MCF 10A (cell line): Measurements from ENCODE around the gene AP4S1. TPM values are rescaled to one million over a fixed set of nuclear protein-coding genes. Genes with fewer than 3 reads are reported as not detected.
A peak's percentile ranks its signal among the peaks of the same experiment; 100 is the strongest.

Experiments
- BruUV-seq: library from RNA; stranded (reverse); fragments of 400-500 nt; replicated peaks from 2 replicates; lab custom pipeline; 2021; lab: Mats Ljungman, UMichigan
- CTCF ChIA-PET: fragments of 300-600 bp; sonication (Branson Sonifier 250); formaldehyde crosslinking; extraction: SDS; loops from one replicate; lab custom pipeline; 2021; ENCODE audit warnings: antibody characterized with exemption, inconsistent platforms; lab: Yijun Ruan, JAX
- POLR2A ChIA-PET: fragments of 300-600, 350-650 bp; sonication (Branson Sonifier 250); formaldehyde crosslinking; extraction: SDS; loops from one replicate; lab custom pipeline; 2020; ENCODE audit warnings: antibody characterized with exemption, inconsistent platforms; lab: Yijun Ruan, JAX
- DNase-seq: peaks from one replicate; pipeline ENCODE4 v3.0.0-alpha.2; 2018; ENCODE audit not compliant: unreplicated experiment
- H3K27ac Mint-ChIP-seq: one replicate; pipeline ENCODE4 v1.8.0; 2022; ENCODE audit warnings: mild to moderate bottlenecking, low read depth, mixed read lengths; ENCODE audit not compliant: unreplicated experiment
- H3K27me3 Mint-ChIP-seq: one replicate; pipeline ENCODE4 v1.8.0; 2022; ENCODE audit warnings: mixed read lengths; ENCODE audit not compliant: insufficient read depth, unreplicated experiment
- H3K36me3 Mint-ChIP-seq: one replicate; pipeline ENCODE4 v1.8.0; 2022; ENCODE audit warnings: mild to moderate bottlenecking, moderate library complexity, mixed read lengths; ENCODE audit not compliant: insufficient read depth, unreplicated experiment
- H3K4me1 Mint-ChIP-seq: one replicate; pipeline ENCODE4 v1.8.0; 2022; ENCODE audit warnings: mixed read lengths; ENCODE audit not compliant: insufficient read depth, unreplicated experiment
- H3K4me3 Mint-ChIP-seq: one replicate; pipeline ENCODE4 v1.8.0; 2022; ENCODE audit warnings: mild to moderate bottlenecking, moderate library complexity, mixed read lengths; ENCODE audit not compliant: unreplicated experiment
- H3K9me3 Mint-ChIP-seq: one replicate; pipeline ENCODE4 v1.8.0; 2022; ENCODE audit warnings: mixed read lengths; ENCODE audit not compliant: unreplicated experiment
- intact Hi-C: fragments of 100-400 bp; cut with micrococcal nuclease; formaldehyde crosslinking; loops from 2 replicates; pipeline ENCODE4 v1.14.1; 2022
- total RNA-seq: library from RNA; stranded (reverse); gene quantifications from 2 replicates; pipeline ENCODE4 v1.2.3, GENCODE V29; 2022
- TF ChIP-seq, protein P1 (sequence below): fragments of 200-600 bp; IDR thresholded peaks from one replicate; pipeline ENCODE4 v1.8.0; 2022; ENCODE audit warnings: antibody characterized with exemption, mild to moderate bottlenecking; ENCODE audit not compliant: unreplicated experiment

Gene AP4S1
- total RNA-seq, 1 experiment from 2014 or later, result 13.4 TPM

- H3K4me3 Mint-ChIP-seq, result no peak overlapping the region
- no peaks in the 10 kb centered on the region for H3K27me3 Mint-ChIP-seq
- H3K27ac Mint-ChIP-seq, result peak overlapping the region; percentile 49
- CTCF ChIA-PET, result interaction anchor here (0.6 to 2.6 kb wide), 5 partner anchors 11 to 53 kb away, joined by 3 to 9 read pairs (median 3); no protein-coding TSS in a partner anchor
- TF ChIP-seq, protein P1, sequence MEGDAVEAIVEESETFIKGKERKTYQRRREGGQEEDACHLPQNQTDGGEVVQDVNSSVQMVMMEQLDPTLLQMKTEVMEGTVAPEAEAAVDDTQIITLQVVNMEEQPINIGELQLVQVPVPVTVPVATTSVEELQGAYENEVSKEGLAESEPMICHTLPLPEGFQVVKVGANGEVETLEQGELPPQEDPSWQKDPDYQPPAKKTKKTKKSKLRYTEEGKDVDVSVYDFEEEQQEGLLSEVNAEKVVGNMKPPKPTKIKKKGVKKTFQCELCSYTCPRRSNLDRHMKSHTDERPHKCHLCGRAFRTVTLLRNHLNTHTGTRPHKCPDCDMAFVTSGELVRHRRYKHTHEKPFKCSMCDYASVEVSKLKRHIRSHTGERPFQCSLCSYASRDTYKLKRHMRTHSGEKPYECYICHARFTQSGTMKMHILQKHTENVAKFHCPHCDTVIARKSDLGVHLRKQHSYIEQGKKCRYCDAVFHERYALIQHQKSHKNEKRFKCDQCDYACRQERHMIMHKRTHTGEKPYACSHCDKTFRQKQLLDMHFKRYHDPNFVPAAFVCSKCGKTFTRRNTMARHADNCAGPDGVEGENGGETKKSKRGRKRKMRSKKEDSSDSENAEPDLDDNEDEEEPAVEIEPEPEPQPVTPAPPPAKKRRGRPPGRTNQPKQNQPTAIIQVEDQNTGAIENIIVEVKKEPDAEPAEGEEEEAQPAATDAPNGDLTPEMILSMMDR, result no peak
- peaks cover 34% of the 10 kb centered on the region for H3K4me1 Mint-ChIP-seq
- H3K36me3 Mint-ChIP-seq, result peaks cover 19% of the 10 kb centered on the region
- no peak for DNase-seq
- POLR2A ChIA-PET, result interaction anchor here (5.3 to 9.0 kb wide), 2 partner anchors 10 to 28 kb away, joined by 38 to 128 read pairs; no protein-coding TSS in a partner anchor
- no TSS peak for BruUV-seq
- H3K9me3 Mint-ChIP-seq, result no peaks in the 10 kb centered on the region
- intact Hi-C loops, result no loop called here
Observed at GRCh38 chr14:31029016-31029970, 3.8 kb downstream of the AP4S1 start.

DNA sequence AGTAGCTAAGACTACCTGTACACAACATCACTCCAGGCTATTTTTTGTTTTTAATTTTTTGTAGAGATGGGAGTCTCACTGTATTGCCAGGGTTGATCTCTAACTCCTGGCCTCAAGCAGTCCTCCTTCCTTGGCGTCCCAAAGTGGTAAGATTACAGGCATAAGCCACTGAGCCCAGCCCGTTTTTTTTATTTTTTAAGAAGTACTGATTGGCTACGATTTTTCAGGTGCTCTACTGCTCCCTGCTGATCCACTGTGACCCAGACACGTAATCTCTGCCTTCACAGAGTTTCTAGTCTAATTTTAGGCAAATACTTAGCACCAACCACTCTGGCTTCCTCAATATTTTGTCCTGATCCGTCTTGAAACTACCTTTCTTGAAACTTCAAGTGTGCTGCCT, 5.0 kb downstream of the AP4S1 start:
- POLR2A ChIA-PET, result interaction anchor here (9.0 kb wide), 1 partner anchor 26 kb away, joined by 128 read pairs; no protein-coding TSS in a partner anchor
- CTCF ChIA-PET, result no interaction called here
- no peaks in the 10 kb centered on the region for H3K9me3 Mint-ChIP-seq
- no TSS peak for BruUV-seq
- H3K27ac Mint-ChIP-seq, result peak overlapping the region; percentile 38
- DNase-seq, result no peak
- no peak overlapping the region for H3K4me3 Mint-ChIP-seq
- H3K27me3 Mint-ChIP-seq, result no peaks in the 10 kb centered on the region
- TF ChIP-seq, protein P1, result no peak
- H3K36me3 Mint-ChIP-seq, result peaks cover 15% of the 10 kb centered on the region
- H3K4me1 Mint-ChIP-seq, result peaks cover 25% of the 10 kb centered on the region
- intact Hi-C loops, result no loop called here

- no peaks in the 10 kb centered on the region for H3K36me3 Mint-ChIP-seq
- H3K27me3 Mint-ChIP-seq, result no peaks in the 10 kb centered on the region
- ChIA-PET CTCF (interaction anchor here (0.7 kb wide), 2 partner anchors 22 to 88 kb away, joined by 3 to 4 read pairs; no protein-coding TSS in a partner anchor), POLR2A (interaction anchor here (0.6 to 1.8 kb wide), 3 partner anchors 10 to 40 kb away, joined by 3 to 9 read pairs (median 3); partner anchors contain the start of genes AP4S1 and STRN3)
- H3K9me3 Mint-ChIP-seq, result no peaks in the 10 kb centered on the region
- no peak for DNase-seq
- TF ChIP-seq, protein P1, result no peak
- peaks cover 28% of the 10 kb centered on the region for H3K4me1 Mint-ChIP-seq
- BruUV-seq, result no TSS peak
- no peak overlapping the region for H3K4me3 Mint-ChIP-seq
- intact Hi-C loops, result no loop called here
- H3K27ac Mint-ChIP-seq, result no peak overlapping the region
Observed at GRCh38 chr14:31036552-31036951, 11.1 kb downstream of the AP4S1 start.

DNA sequence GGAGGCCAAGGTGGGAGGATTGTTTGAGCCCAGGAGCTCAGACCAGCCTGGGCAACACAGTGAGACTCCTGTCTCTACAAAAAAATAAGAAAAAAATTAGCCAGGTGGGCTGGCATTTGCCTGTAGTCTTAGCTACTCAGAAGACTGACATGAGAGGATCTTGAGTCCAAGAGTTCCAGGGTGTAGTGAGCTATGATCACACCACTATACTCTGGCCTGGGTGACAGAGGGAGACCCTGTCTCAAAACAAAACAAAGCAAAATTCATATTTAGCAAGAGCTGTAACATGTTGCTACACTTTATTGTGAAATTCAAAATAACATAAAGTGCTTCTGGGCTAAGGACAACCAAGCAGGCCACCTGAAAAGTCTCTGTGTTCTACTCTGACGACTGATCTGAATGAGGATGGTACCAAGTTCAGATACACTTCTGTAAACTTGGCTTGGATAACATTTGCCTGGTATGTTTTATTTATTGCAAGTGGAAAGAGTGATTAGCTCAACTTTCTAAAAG, 12.3 kb downstream of the AP4S1 start:
- Mint-ChIP-seq H3K27ac (peak overlapping the region; percentile 71), H3K4me1 (peaks cover 24% of the 10 kb centered on the region), H3K4me3 (no peak overlapping the region), H3K36me3 (no peaks in the 10 kb centered on the region), H3K27me3 (no peaks in the 10 kb centered on the region), H3K9me3 (no peaks in the 10 kb centered on the region)
- DNase-seq, result peak; percentile 35
- intact Hi-C loops, result no loop called here
- ChIA-PET POLR2A (interaction anchor here (0.7 to 4.0 kb wide), 7 partner anchors 11 to 54 kb away, joined by 3 to 38 read pairs (median 5); partner anchors contain the start of genes AP4S1 and STRN3), CTCF (interaction anchor here (0.7 to 1.2 kb wide), 4 partner anchors 36 to 170 kb away, joined by 3 read pairs; partner anchors contain the start of gene HECTD1)
- no TSS peak for BruUV-seq
- TF ChIP-seq, protein P1, result no peak
